ENCODE data around the gene ZNF33A.

Gene ZNF33A

GRCh38 chr10:38094158-38094926 lies 83.9 kb downstream of the ZNF33A start, which contains the start of gene ZNF37A:
TSS of gene ZNF37A (plus strand) at chr10:38094337. CDS start at chr10:38096618, 2,281 bp downstream.
- DNase-seq, result peak; percentile 95 to 97
- Histone ChIP-seq H3K14ac (ENCODE audit: low read length) (no peak within 1 kb of the TSS), H4K8ac (ENCODE audit: low read depth, low read length) (peak within 1 kb of the TSS; percentile 75), H2AFZ (ENCODE audit: insufficient read depth, low read length, poor library complexity) (peak within 1 kb of the TSS; percentile 9), H2BK5ac (ENCODE audit: low read depth, low read length, poor library complexity) (no peak within 1 kb of the TSS), H2BK12ac (ENCODE audit: low read length) (no peak within 1 kb of the TSS), H3K23ac (ENCODE audit: low read length) (no peak within 1 kb of the TSS), H3K27ac (ENCODE audit: low read depth, low read length) (no peak within 1 kb of the TSS), H3K27me3 (ENCODE audit: insufficient read depth, low read length) (no peaks in the 10 kb centered on the region), H4K91ac (ENCODE audit: low read depth, low read length) (peak within 1 kb of the TSS; percentile 53), H2AK5ac (ENCODE audit: low read length) (no peak within 1 kb of the TSS), H3K79me1 (ENCODE audit: low read length) (no peaks in the 10 kb centered on the region), H3K9me3 (ENCODE audit: insufficient read depth, low read depth, low read length) (peaks cover 11% of the 10 kb centered on the region), H3K4me1 (ENCODE audit: control insufficient read depth in 1 of 2, insufficient read depth in 2 of 2, low read length in 2 of 2) (peaks cover 0 to 4% of the 10 kb centered on the region in 2 experiments), H3K79me2 (ENCODE audit: control insufficient read depth, insufficient read depth, low read length, poor library complexity) (peaks cover 2% of the 10 kb centered on the region), H3K4me2 (ENCODE audit: low read length) (peak within 1 kb of the TSS; percentile 78), H2BK120ac (ENCODE audit: insufficient read depth, low read length, poor library complexity) (no peak within 1 kb of the TSS), H3K18ac (ENCODE audit: low read length) (no peak within 1 kb of the TSS), H3K4ac (ENCODE audit: low read depth, low read length) (no peak within 1 kb of the TSS), H3K4me3 (ENCODE audit: low read depth, low read length) (peak within 1 kb of the TSS; percentile 90), H3K9ac (ENCODE audit: low read length) (peak within 1 kb of the TSS; percentile 81), H3K36me3 (ENCODE audit: control insufficient read depth in 1 of 2, insufficient read depth in 2 of 2, low read length in 2 of 2) (peaks cover 0 to 1% of the 10 kb centered on the region in 2 experiments), H4K12ac (ENCODE audit: low read depth, low read length) (peak within 1 kb of the TSS; percentile 54)
- WGBS (ENCODE audit: extremely low coverage, insufficient coverage, insufficient read length), result no CpG with 5 or more reads among the region's 59 CpGs

DNA sequence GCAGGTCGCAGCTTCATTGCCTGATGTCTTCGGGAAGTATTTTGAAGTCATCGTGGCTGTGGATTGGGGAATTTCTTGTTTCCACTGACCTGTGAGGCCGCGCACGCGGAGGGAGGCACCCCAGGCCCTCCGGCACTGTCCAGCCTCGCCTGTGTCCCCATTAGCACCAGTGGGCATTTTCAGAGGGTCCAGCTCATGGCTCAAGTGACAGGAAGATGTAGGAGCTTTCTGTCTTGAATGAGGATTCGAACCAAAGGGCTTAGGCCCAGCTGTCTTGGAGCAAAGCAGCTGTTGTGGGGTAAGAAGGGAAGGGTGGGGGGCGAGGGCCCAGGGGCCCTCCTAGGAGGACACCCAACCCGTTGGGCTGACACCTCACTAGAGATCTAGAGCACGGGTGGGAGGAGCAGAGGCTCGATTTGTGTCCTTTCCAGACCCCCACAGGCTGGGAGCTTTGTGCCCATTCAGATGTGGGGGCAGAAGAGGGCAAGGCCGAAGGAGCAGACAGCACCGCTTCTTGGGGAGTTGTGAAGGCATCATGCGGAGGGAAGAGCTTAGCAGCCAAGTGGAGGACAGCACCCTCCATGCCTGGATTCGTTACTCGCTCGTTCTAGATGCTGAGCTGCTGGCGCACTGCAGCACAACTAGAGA lies 84.6 kb downstream of the ZNF33A start:
- no peak overlapping the region for H2BK5ac ChIP-seq (ENCODE audit: low read depth, low read length, poor library complexity)
- H3K4me2 ChIP-seq (ENCODE audit: low read length), result peak overlapping the region; percentile 78
- peaks cover 11% of the 10 kb centered on the region for H3K9me3 ChIP-seq (ENCODE audit: insufficient read depth, low read depth, low read length)
- H3K4me1 ChIP-seq (ENCODE audit: control insufficient read depth in 1 of 2, insufficient read depth in 2 of 2, low read length in 2 of 2), result peaks cover 0 to 4% of the 10 kb centered on the region in 2 experiments
- no peak overlapping the region for H2BK120ac ChIP-seq (ENCODE audit: insufficient read depth, low read length, poor library complexity)
- H3K9ac ChIP-seq (ENCODE audit: low read length), result peak overlapping the region; percentile 31
- no peak overlapping the region for H3K23ac ChIP-seq (ENCODE audit: low read length)
- H3K79me2 ChIP-seq (ENCODE audit: control insufficient read depth, insufficient read depth, low read length, poor library complexity), result peaks cover 2% of the 10 kb centered on the region
- peaks cover 0 to 1% of the 10 kb centered on the region in 2 experiments for H3K36me3 ChIP-seq (ENCODE audit: control insufficient read depth in 1 of 2, insufficient read depth in 2 of 2, low read length in 2 of 2)
- no CpG with 5 or more reads among the region's 21 CpGs for WGBS (ENCODE audit: extremely low coverage, insufficient coverage, insufficient read length)
- H2AFZ ChIP-seq (ENCODE audit: insufficient read depth, low read length, poor library complexity), result no peak overlapping the region
- H3K4me3 ChIP-seq (ENCODE audit: low read depth, low read length), result peak overlapping the region; percentile 90
- no peaks in the 10 kb centered on the region for H3K27me3 ChIP-seq (ENCODE audit: insufficient read depth, low read length)
- H3K18ac ChIP-seq (ENCODE audit: low read length), result no peak overlapping the region
- DNase-seq, result no peak
- H3K79me1 ChIP-seq (ENCODE audit: low read length), result no peaks in the 10 kb centered on the region
- H2AK5ac ChIP-seq (ENCODE audit: low read length), result no peak overlapping the region
- H3K4ac ChIP-seq (ENCODE audit: low read depth, low read length), result no peak overlapping the region
- H3K27ac ChIP-seq (ENCODE audit: low read depth, low read length), result no peak overlapping the region
- H2BK12ac ChIP-seq (ENCODE audit: low read length), result no peak overlapping the region
- H4K12ac ChIP-seq (ENCODE audit: low read depth, low read length), result no peak overlapping the region
- no peak overlapping the region for H3K14ac ChIP-seq (ENCODE audit: low read length)
- H4K8ac ChIP-seq (ENCODE audit: low read depth, low read length), result no peak overlapping the region
- no peak overlapping the region for H4K91ac ChIP-seq (ENCODE audit: low read depth, low read length)

GRCh38 chr10:38102880-38103279 lies 92.4 kb downstream of the ZNF33A start:
- no peak overlapping the region for H3K4me3 ChIP-seq (ENCODE audit: low read depth, low read length)
- H3K79me1 ChIP-seq (ENCODE audit: low read length), result no peaks in the 10 kb centered on the region
- H3K9me3 ChIP-seq (ENCODE audit: insufficient read depth, low read depth, low read length), result no peaks in the 10 kb centered on the region
- no peak overlapping the region for H4K12ac ChIP-seq (ENCODE audit: low read depth, low read length)
- WGBS (ENCODE audit: extremely low coverage, insufficient coverage, insufficient read length), result no CpG with 5 or more reads among the region's 1 CpG
- H3K23ac ChIP-seq (ENCODE audit: low read length), result no peak overlapping the region
- H3K27me3 ChIP-seq (ENCODE audit: insufficient read depth, low read length), result no peaks in the 10 kb centered on the region
- H2BK12ac ChIP-seq (ENCODE audit: low read length), result no peak overlapping the region
- no peaks in the 10 kb centered on the region for H3K79me2 ChIP-seq (ENCODE audit: control insufficient read depth, insufficient read depth, low read length, poor library complexity)
- no peak overlapping the region for H3K27ac ChIP-seq (ENCODE audit: low read depth, low read length)
- no peaks in the 10 kb centered on the region for H3K4me1 ChIP-seq (ENCODE audit: control insufficient read depth in 1 of 2, insufficient read depth in 2 of 2, low read length in 2 of 2)
- peaks cover 0 to 2% of the 10 kb centered on the region in 2 experiments for H3K36me3 ChIP-seq (ENCODE audit: control insufficient read depth in 1 of 2, insufficient read depth in 2 of 2, low read length in 2 of 2)
- no peak overlapping the region for H3K14ac ChIP-seq (ENCODE audit: low read length)
- H2BK120ac ChIP-seq (ENCODE audit: insufficient read depth, low read length, poor library complexity), result no peak overlapping the region
- H3K4me2 ChIP-seq (ENCODE audit: low read length), result no peak overlapping the region
- H4K91ac ChIP-seq (ENCODE audit: low read depth, low read length), result no peak overlapping the region
- no peak overlapping the region for H3K18ac ChIP-seq (ENCODE audit: low read length)
- H2BK5ac ChIP-seq (ENCODE audit: low read depth, low read length, poor library complexity), result no peak overlapping the region
- no peak overlapping the region for H4K8ac ChIP-seq (ENCODE audit: low read depth, low read length)
- no peak overlapping the region for H3K9ac ChIP-seq (ENCODE audit: low read length)
- H2AFZ ChIP-seq (ENCODE audit: insufficient read depth, low read length, poor library complexity), result no peak overlapping the region
- DNase-seq, result no peak
- H3K4ac ChIP-seq (ENCODE audit: low read depth, low read length), result no peak overlapping the region
- H2AK5ac ChIP-seq (ENCODE audit: low read length), result no peak overlapping the region

- Histone ChIP-seq H3K27ac (ENCODE audit: low read depth, low read length) (no peak overlapping the region), H3K27me3 (ENCODE audit: insufficient read depth, low read length) (no peaks in the 10 kb centered on the region), H3K36me3 (ENCODE audit: control insufficient read depth in 1 of 2, insufficient read depth in 2 of 2, low read length in 2 of 2) (peaks cover 0 to 2% of the 10 kb centered on the region in 2 experiments), H2BK12ac (ENCODE audit: low read length) (no peak overlapping the region), H2AFZ (ENCODE audit: insufficient read depth, low read length, poor library complexity) (no peak overlapping the region), H3K4ac (ENCODE audit: low read depth, low read length) (no peak overlapping the region), H3K9me3 (ENCODE audit: insufficient read depth, low read depth, low read length) (no peaks in the 10 kb centered on the region), H4K8ac (ENCODE audit: low read depth, low read length) (no peak overlapping the region), H2AK5ac (ENCODE audit: low read length) (no peak overlapping the region), H3K9ac (ENCODE audit: low read length) (no peak overlapping the region), H3K79me2 (ENCODE audit: control insufficient read depth, insufficient read depth, low read length, poor library complexity) (no peaks in the 10 kb centered on the region), H3K14ac (ENCODE audit: low read length) (no peak overlapping the region), H4K12ac (ENCODE audit: low read depth, low read length) (no peak overlapping the region), H3K18ac (ENCODE audit: low read length) (no peak overlapping the region), H3K4me1 (ENCODE audit: control insufficient read depth in 1 of 2, insufficient read depth in 2 of 2, low read length in 2 of 2) (no peaks in the 10 kb centered on the region), H3K4me2 (ENCODE audit: low read length) (no peak overlapping the region), H4K91ac (ENCODE audit: low read depth, low read length) (no peak overlapping the region), H2BK120ac (ENCODE audit: insufficient read depth, low read length, poor library complexity) (no peak overlapping the region), H3K23ac (ENCODE audit: low read length) (no peak overlapping the region), H3K4me3 (ENCODE audit: low read depth, low read length) (no peak overlapping the region), H2BK5ac (ENCODE audit: low read depth, low read length, poor library complexity) (no peak overlapping the region), H3K79me1 (ENCODE audit: low read length) (no peaks in the 10 kb centered on the region)
- no peak for DNase-seq
- no CpG with 5 or more reads among the region's 3 CpGs for WGBS (ENCODE audit: extremely low coverage, insufficient coverage, insufficient read length)
These were observed 93.3 kb downstream of the ZNF33A start for GRCh38 chr10:38103756-38104155.
